Endothelial cell of umbilical vein (primary cell): ENCODE measurements around the gene PBOV1. TPM values are rescaled to one million over a fixed set of nuclear protein-coding genes. Genes with fewer than 3 reads are reported as not detected.

ENCODE experiments used
- BruUV-seq: library from RNA; stranded (reverse); fragments of 400-500 nt; replicated peaks from 2 replicates; lab custom pipeline; 2021; lab: Mats Ljungman, UMichigan
- CTCF ChIA-PET: fragments of 300-600, 350-600 bp; sonication (Branson Sonifier 250); formaldehyde crosslinking; loops from one replicate; lab custom pipeline; 2021; ENCODE audit warnings: antibody characterized with exemption, inconsistent platforms; lab: Charles Lee
- POLR2A ChIA-PET: fragments of 300-600, 350-600 bp; sonication (Branson Sonifier 250); formaldehyde crosslinking; loops from one replicate; lab custom pipeline; 2021; ENCODE audit warnings: antibody characterized with exemption, inconsistent platforms; lab: Charles Lee
- DNase-seq: peaks from one replicate; pipeline ENCODE4 v3.0.0-alpha.2; 2011; ENCODE audit warnings: low read depth, low spot score
- FAIRE-seq: peaks from 2 replicates; lab custom pipeline; 2011; peaks lifted over from hg19 to GRCh38; lab: Jason Lieb, UNC
- H2AFZ ChIP-seq: 2 replicates; pipeline ENCODE4 v1.6.0; 2012; ENCODE audit warnings: low read depth, low read length, control low read depth, inconsistent platforms
- H3K27ac ChIP-seq: 2 replicates; pipeline ENCODE4 v1.5.1; 2011; ENCODE audit warnings: low read depth, mild to moderate bottlenecking, control low read depth, low read length, moderate library complexity; ENCODE audit not compliant: insufficient read depth
- H3K27me3 ChIP-seq, 2 experiments: 2 replicates each; pipeline versions ENCODE4 v1.6.0 to v1.6.1; 2011; ENCODE audit warnings: low read length in 2 of 2, mixed read lengths in 1 of 2; ENCODE audit not compliant: control insufficient read depth in 2 of 2, insufficient read depth in 2 of 2
- H3K36me3 ChIP-seq, 2 experiments: 2 replicates in 1 of 2; 3 replicates in 1 of 2; pipeline ENCODE4 v1.5.1; 2011; ENCODE audit warnings: low read length in 2 of 2, mild to moderate bottlenecking in 1 of 2, moderate library complexity in 1 of 2; ENCODE audit not compliant: control insufficient read depth in 2 of 2, insufficient read depth in 2 of 2; ENCODE audit errors: extremely low read depth in 1 of 2
- H3K4me1 ChIP-seq: 3 replicates; pipeline ENCODE4 v1.5.1; 2011; ENCODE audit warnings: mild to moderate bottlenecking, low read length; ENCODE audit not compliant: control insufficient read depth, insufficient read depth; ENCODE audit errors: extremely low read depth
- H3K4me2 ChIP-seq: 2 replicates; pipeline ENCODE4 v1.6.1; 2011; ENCODE audit warnings: low read length, control low read depth, mixed read lengths; ENCODE audit not compliant: insufficient read depth
- H3K4me3 ChIP-seq, 3 experiments: fragments of 200-600 bp in 1 of 3; sonication (generic), shearing (Covaris generic) in 1 of 3; replicated peaks in 1 of 3; 2 replicates each; pipeline ENCODE4 v1.5.1; 2011 to 2016; ENCODE audit warnings: control low read depth in 3 of 3, low read length in 3 of 3, mild to moderate bottlenecking in 2 of 3, inconsistent platforms in 1 of 3, low read depth in 1 of 3, moderate library complexity in 1 of 3; ENCODE audit not compliant: insufficient read depth in 1 of 3
- H3K79me2 ChIP-seq: 2 replicates; pipeline ENCODE4 v1.6.0; 2012; ENCODE audit warnings: low read length, inconsistent platforms; ENCODE audit not compliant: control insufficient read depth, insufficient read depth
- H3K9ac ChIP-seq: replicated peaks from 2 replicates; pipeline ENCODE3; 2011; ENCODE audit warnings: low read length, control low read depth; ENCODE audit not compliant: insufficient read depth; ENCODE audit errors: extremely low read depth
- H3K9me1 ChIP-seq: replicated peaks from 3 replicates; pipeline ENCODE4 v1.6.0; 2011; ENCODE audit warnings: mild to moderate bottlenecking, low read length; ENCODE audit not compliant: control insufficient read depth, insufficient read depth; ENCODE audit errors: extremely low read depth
- H3K9me3 ChIP-seq: replicated peaks from 2 replicates; pipeline ENCODE4 v1.5.1; 2012; ENCODE audit warnings: low read length, inconsistent platforms; ENCODE audit not compliant: control insufficient read depth, insufficient read depth
- H4K20me1 ChIP-seq: replicated peaks from 2 replicates; pipeline ENCODE3; 2011; ENCODE audit warnings: mild to moderate bottlenecking, low read length; ENCODE audit not compliant: control insufficient read depth, insufficient read depth; ENCODE audit errors: extremely low read depth
- EZH2 ChIP-seq: IDR thresholded peaks from 2 replicates; pipeline ENCODE4 v1.6.1; 2012; ENCODE audit warnings: borderline replicate concordance, low read depth, mild to moderate bottlenecking, moderate library complexity, low read length, inconsistent platforms; ENCODE audit not compliant: severe bottlenecking
- FOS ChIP-seq: IDR thresholded peaks from 2 replicates; pipeline ENCODE4 v1.6.1; 2011; ENCODE audit warnings: mild to moderate bottlenecking, low read length, moderate library complexity, borderline replicate concordance; ENCODE audit not compliant: insufficient read depth
- GATA2 ChIP-seq: IDR thresholded peaks from 2 replicates; pipeline ENCODE4 v1.7.0; 2011; ENCODE audit warnings: low read depth, mild to moderate bottlenecking, moderate library complexity, mixed read lengths, low read length; ENCODE audit not compliant: insufficient read length, insufficient read depth
- JUN ChIP-seq: IDR thresholded peaks from 2 replicates; pipeline ENCODE4 v1.6.1; 2011; ENCODE audit warnings: borderline replicate concordance, low read depth; ENCODE audit not compliant: insufficient read length, insufficient read depth
- MYC ChIP-seq: IDR thresholded peaks from one replicate; pipeline ENCODE4 v1.6.1; 2011; ENCODE audit warnings: mild to moderate bottlenecking, low read depth, low read length
- POLR2A ChIP-seq: IDR thresholded peaks from 2 replicates; pipeline ENCODE4 v1.6.1; 2012; ENCODE audit warnings: low read depth, mild to moderate bottlenecking, control low read depth, low read length
- POLR2AphosphoS5 ChIP-seq: IDR thresholded peaks from 2 replicates; pipeline ENCODE4 v1.6.1; 2012; ENCODE audit warnings: low read depth, mild to moderate bottlenecking, control low read depth, low read length, moderate library complexity; ENCODE audit not compliant: insufficient read depth
- dilution Hi-C: fragments of 300-500 bp; cut with MboI; formaldehyde crosslinking; loops from one replicate; pipeline ENCODE4 v1.15.0; 2019; ENCODE audit warnings: low sequenced_read_pairs; ENCODE audit not compliant: extremely low pct_ligation_motif_present
- intact Hi-C: fragments of 100-400 bp; cut with micrococcal nuclease; formaldehyde crosslinking; loops from one replicate; pipeline ENCODE4 v1.10.0; 2022
- polyA plus RNA-seq, 4 experiments: library from polyadenylated mRNA; depleted of rRNA in 3 of 4; stranded (reverse) in 3 of 4; unstranded in 1 of 4; fragments of >200 nt; gene quantifications; 2 replicates each; pipeline versions ENCODE4 v1.2.1 to v1.2.3, GENCODE V29; 2011 to 2012; ENCODE audit warnings: missing spikeins in 1 of 4
- total RNA-seq: library from RNA; stranded (reverse); gene quantifications from 2 replicates; pipeline ENCODE4 v1.2.3, GENCODE V29; 2021
- TF ChIP-seq, protein P1 (sequence below), 2 donors: IDR thresholded peaks; 1 replicate in 1 of 2; 2 replicates in 1 of 2; pipeline ENCODE4 v1.5.1; 2011; ENCODE audit warnings: low read length in 2 of 2, mild to moderate bottlenecking in 2 of 2, moderate library complexity in 2 of 2, control low read depth in 1 of 2, inconsistent platforms in 1 of 2, low read depth in 1 of 2; ENCODE audit not compliant: insufficient read depth in 1 of 2; ENCODE audit errors: extremely low read depth in 1 of 2
- TF ChIP-seq, protein P2 (sequence below): IDR thresholded peaks from 2 replicates; pipeline ENCODE4 v1.6.1; 2011; ENCODE audit not compliant: insufficient read depth, insufficient read length

Gene PBOV1
- total and polyA plus RNA-seq, 2 donors (not counting 3 experiments of a cell fraction or from before 2014, with no cell fraction given), result not detected

DNA sequence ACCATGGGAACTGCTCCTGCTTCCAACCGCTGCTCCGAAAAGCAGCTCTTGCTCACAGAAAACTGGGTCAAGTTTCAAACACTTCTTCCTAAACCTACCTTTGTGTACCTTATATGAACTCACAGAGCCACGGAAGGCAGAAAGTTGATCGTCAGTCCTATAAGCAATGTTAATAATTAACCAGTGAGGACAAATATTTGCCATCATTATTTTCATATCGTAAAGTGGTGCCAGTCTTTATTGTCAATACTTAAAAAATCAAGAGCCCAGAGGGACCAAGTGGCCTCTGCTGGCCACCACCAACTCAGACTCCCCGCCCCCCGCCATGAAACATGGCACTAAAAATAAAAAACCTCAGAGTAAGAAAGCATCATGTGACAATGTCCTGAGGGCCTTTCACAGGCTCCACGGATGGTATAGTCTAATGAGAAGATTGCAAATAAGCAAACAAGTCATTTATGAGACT is 9.1 kb upstream of the PBOV1 start:
- Histone ChIP-seq H3K9me1 (no peaks in the 10 kb centered on the region), H2AFZ (no peak overlapping the region), H3K9ac (no peak overlapping the region), H3K4me3 (no peak overlapping the region), H3K4me1 (peaks cover 15% of the 10 kb centered on the region), H3K27me3 (no peaks in the 10 kb centered on the region), H3K4me2 (no peak overlapping the region), H3K36me3 (no peaks in the 10 kb centered on the region), H4K20me1 (no peaks in the 10 kb centered on the region), H3K79me2 (no peaks in the 10 kb centered on the region), H3K27ac (no peak overlapping the region), H3K9me3 (no peaks in the 10 kb centered on the region)
- POLR2A ChIA-PET, result no interaction called here
- CTCF ChIA-PET, result interaction anchor here (1.3 kb wide), 1 partner anchor 9 kb away, joined by 3 read pairs; no protein-coding TSS in a partner anchor
- DNase-seq, result no peak
- FAIRE-seq, result no peak
- dilution Hi-C loops, result no loop called here
- TF ChIP-seq, protein P1, sequence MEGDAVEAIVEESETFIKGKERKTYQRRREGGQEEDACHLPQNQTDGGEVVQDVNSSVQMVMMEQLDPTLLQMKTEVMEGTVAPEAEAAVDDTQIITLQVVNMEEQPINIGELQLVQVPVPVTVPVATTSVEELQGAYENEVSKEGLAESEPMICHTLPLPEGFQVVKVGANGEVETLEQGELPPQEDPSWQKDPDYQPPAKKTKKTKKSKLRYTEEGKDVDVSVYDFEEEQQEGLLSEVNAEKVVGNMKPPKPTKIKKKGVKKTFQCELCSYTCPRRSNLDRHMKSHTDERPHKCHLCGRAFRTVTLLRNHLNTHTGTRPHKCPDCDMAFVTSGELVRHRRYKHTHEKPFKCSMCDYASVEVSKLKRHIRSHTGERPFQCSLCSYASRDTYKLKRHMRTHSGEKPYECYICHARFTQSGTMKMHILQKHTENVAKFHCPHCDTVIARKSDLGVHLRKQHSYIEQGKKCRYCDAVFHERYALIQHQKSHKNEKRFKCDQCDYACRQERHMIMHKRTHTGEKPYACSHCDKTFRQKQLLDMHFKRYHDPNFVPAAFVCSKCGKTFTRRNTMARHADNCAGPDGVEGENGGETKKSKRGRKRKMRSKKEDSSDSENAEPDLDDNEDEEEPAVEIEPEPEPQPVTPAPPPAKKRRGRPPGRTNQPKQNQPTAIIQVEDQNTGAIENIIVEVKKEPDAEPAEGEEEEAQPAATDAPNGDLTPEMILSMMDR (IDR thresholded peaks at IDR 0.05; ENCODE audit: extremely low read depth in 1 of 2, insufficient read depth in 1 of 2, low read depth in 1 of 2, low read length in 2 of 2), result no peak
- TF ChIP-seq FOS, result no peak
- TF ChIP-seq POLR2AphosphoS5, result no peak
- no peak for TF ChIP-seq MYC
- TF ChIP-seq POLR2A, result no peak
- TF ChIP-seq EZH2, result no peak
- no peak for TF ChIP-seq JUN
- no peak for TF ChIP-seq GATA2
- TF ChIP-seq, protein P2, sequence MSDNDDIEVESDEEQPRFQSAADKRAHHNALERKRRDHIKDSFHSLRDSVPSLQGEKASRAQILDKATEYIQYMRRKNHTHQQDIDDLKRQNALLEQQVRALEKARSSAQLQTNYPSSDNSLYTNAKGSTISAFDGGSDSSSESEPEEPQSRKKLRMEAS, result no peak
- intact Hi-C loops, result no loop called here
- BruUV-seq, result no TSS peak
